Stimulated activated CD4-positive, alpha-beta T cell treated with anti-CD3 and anti-CD28 coated beads, Interleukin-1b, Interleukin-23, amount 100 ng/mL, for 1 hour (primary cell): Measurements from ENCODE around the gene TRAPPC8.
"Not testable (repeated sequence)": the region's sequence is repeated elsewhere in the genome, so short reads cannot be mapped to it uniquely, and the experiment has no call there.

Experiments used
- DNase-seq, 2 donors: peaks; one replicate each; pipeline ENCODE4 v3.0.0-alpha.2; 2020; ENCODE audit warnings: low read depth in 2 of 2

The TRAPPC8 gene

GRCh38 chr18:31857526-31858106 is 85.3 kb downstream of the TRAPPC8 start:
- no peak for DNase-seq

DNA sequence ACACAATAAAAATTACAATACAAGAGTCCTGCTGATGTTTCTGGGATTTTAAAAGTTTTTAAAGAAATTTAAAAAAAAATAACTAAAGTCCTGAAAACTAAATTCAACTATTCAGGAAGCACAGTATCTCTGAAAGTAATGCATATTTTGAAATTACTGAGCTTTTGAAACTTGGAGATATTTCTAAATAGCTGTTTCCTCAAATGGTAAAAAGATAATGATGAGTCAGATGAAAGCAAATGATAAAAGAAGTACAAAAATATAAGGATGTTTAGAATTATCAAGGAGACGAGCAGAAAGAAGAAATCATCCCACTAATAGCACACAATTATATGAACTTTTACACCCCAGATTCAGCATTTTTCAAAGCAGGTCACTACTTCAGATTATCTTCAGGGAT is 92.1 kb downstream of the TRAPPC8 start:
- no peak for DNase-seq

DNA sequence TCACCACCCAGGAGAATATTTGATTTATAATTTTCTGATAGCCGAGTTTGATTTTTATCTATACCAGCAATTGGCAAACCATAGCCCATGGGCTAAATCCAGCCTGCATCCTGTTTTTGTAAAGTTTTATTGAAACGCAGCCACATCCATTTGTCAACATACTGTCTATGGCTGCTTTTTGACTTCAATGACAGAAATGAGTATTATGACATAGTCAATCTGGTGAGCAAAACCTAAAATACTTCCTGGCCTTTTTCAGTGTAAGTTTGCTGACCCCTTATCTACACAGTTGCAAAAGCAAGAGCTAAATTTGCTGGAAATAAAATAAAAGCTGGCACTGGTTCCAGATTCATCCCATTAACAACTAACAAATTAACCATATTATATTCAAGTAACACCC is 102.4 kb downstream of the TRAPPC8 start:
- DNase-seq = no peak

GRCh38 chr18:31837879-31838278 is 105.0 kb downstream of the TRAPPC8 start:
- DNase-seq = no peak

DNA sequence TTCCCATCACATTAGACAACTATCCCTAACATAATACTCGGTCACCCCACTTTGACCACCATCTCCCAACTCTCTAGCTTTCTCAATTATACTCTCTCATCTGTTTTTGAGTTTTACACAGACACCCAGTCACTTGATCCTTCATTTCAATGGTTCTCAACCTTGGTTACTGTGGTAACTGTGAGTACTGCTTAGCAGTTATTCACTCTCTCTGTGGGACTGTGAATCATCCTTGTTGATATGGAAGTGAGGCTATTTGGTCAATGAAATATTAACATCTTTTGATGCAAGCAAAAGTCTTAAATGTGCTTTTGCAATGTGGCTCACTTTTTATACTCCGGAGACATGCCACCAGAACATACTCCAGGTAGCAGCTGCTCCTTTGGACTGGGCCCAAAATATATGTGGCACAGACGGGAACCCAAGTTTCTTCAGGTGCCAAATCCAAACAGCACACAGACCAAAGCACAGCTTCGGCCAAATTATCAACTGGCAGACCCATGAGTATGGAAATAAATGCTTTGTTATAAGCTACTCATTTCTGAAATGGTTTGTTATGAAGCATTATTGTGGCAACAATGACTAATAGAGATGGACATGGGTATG is 107.3 kb downstream of the TRAPPC8 start:
- no peak for DNase-seq

DNA sequence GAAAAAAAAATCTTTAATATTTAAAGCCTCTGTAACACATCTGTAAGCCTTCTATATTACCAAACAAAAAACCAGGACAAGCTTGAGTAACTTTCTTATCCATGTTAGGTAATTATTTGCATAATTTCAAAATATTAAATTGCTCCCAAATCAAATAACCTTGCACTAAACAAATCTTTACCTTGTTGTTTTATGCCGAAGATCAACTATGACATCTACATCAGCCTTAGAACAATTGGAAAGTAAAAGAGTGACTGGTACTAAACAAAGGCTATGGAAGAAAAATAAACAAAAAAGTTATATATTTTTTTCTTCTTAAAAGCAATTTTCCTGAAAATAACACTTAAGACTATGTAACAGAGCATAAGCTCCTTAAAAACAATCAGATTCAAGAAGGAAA is 111.0 kb downstream of the TRAPPC8 start:
- DNase-seq = no peak

DNA sequence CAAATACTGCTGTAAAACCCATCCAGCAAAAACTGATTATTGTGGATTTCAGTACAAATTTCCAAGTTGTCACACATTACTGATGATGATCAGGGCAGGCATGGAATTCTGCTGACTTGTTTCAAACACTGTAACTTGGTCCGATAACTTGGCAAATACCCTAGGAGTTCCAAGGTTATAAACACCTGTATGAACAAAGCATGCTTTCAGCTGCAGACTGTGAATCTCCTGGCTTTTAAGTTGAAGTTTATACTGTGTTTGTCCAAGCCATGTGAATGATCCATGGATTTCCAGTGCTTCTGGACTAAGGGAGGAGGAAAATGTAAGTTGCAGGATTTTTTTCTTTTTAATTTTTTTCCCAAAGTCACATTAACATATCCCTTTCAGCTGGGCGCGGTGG is 112.2 kb downstream of the TRAPPC8 start:
- no peak for DNase-seq

- no peak for DNase-seq
These were observed 114.3 kb downstream of the TRAPPC8 start for GRCh38 chr18:31828613-31829012.

GRCh38 chr18:31826673-31827325 is 116.1 kb downstream of the TRAPPC8 start:
- DNase-seq = not testable (repeated sequence)

DNA sequence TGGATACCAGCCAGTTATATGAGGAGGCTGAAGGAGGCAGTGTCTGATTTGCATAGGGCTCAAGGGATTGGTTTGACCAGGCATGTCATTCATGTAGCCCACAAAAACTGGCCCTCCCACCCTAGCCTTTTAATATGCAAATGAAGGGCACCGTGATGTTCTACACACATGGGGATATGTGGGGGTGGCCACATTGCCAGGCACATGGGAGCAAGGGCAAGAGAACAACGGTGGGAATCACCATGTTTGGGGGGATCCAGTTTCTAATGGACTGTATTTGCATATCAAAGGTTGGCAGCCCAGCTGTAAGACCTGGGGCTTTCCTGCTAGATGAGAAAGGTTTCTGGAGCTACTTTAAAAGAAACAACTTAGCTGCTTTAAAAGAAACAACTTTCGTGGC is 117.2 kb downstream of the TRAPPC8 start:
- DNase-seq = no peak

DNA sequence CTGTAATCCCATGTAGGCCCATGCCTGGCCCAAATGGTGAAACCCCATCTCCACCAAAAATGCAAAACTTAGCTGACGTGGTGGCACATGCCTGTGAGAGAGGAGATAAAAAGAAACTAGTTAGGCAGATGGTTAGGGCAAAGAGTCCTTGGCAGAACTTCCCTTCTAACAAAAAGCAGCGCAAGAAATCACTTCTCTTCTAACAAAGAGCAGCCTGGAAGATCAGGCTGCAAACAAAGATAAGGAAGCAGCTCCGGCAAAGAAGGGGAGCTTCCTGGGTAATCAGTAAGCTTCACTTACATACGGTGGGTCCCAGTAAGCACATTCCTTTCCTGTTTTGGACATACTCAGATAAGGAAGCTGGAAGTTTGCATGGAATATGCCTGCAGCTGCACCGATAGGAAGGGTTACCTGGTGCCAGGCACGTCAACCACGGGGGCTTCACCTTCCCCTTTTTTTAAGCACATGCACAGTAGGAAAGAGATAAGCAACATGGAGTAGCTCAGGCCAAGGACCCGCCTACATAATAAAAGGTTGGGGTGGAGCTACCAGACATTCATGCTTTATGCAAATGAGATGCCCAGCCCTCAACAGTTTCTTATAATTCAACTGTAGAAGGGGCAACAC is 121.3 kb downstream of the TRAPPC8 start:
- no peak for DNase-seq

DNA sequence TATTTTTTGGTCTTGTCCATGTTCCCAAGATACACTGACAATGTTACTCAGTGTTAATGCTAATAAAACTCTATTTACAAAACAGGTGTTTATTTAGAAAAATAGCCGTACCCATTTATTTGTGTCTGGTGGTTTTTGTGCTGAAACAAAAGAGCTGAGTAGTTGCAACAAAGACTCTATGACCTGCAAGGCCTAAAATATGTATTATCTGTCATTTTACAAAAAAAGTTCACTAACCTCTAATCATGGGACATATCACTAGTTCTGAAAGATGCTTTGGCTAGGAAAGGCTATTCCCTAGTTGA is 123.1 kb downstream of the TRAPPC8 start:
- no peak for DNase-seq

DNA sequence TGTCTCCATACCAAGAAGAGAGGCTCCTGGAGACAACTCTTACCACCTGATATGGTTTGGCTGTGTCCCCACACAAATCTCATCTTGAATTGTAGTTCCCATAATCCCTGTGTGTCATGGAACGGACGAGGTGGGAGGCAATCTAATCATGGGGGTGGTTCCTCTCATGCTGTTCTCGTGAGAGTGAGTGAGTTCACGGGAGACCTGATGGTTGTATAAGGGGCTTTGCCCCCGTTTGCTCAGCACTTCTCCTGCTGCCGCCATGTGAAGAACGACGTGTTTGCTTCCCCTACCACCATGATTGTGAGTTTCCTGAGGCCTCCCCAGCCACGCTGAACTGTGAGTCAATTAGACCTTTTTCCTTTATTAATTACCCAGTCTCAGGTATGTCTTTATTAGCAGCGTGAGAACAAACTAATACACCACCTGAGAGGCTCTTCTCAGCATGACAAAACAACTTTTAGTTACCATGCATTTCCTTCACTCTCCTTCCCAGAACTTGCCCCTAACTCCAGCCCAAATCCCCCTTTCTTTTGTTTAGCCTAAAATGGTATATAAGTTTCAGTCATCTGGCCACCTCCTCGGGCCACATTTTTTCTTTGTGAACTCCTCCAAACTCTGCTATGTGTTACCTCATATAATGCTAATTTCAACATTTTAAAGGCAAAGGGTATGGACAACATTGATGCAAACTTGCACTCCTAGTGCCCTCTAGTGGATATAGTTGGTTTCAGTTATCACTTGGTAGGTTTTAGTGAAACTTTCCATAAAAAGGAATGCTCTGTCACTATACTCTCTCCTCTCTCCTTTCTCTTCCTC is 123.6 kb downstream of the TRAPPC8 start:
- DNase-seq = no peak

DNA sequence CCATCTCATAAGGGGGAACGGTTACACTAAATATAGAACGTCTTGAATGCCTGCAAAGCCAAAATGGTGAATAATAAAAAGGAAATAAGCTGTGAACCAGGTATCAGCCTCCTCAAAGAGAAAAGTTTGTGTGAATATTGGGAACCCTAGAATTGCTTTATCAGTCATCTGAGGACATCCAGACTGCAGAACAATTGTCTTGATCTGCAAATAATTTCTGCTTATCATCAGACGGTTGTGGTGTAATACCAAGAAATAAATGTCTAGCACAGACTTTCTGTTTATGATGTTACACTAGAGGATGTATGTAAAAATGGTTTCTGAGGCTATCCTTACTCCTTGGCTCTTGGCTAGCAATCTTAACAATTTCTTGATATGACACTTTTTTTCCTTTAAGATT is 128.8 kb downstream of the TRAPPC8 start:
- DNase-seq = no peak

- DNase-seq = not testable (repeated sequence)
These were observed 132.4 kb downstream of the TRAPPC8 start for GRCh38 chr18:31810336-31811130.

DNA sequence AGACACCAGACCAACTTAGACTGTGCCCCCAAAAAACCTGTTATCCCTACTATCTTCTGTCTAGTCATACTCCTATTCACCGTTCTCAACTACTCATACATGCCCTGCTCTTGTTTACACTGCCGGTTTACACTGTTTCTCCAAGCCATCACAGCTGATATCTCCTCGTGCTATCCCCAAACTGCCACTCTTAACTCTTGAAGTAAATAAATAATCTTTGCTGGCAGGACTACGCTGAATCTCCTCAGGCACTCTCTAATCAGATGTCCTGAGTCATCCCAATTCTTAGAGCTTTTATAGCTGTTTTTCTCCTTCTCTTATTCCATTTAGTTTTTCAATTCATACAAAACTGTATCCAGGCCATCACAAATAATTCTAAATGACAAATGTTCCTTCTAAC is 133.9 kb downstream of the TRAPPC8 start:
- not testable (repeated sequence) for DNase-seq

GRCh38 chr18:31801078-31801477 is 141.8 kb downstream of the TRAPPC8 start:
- DNase-seq = no peak

DNA sequence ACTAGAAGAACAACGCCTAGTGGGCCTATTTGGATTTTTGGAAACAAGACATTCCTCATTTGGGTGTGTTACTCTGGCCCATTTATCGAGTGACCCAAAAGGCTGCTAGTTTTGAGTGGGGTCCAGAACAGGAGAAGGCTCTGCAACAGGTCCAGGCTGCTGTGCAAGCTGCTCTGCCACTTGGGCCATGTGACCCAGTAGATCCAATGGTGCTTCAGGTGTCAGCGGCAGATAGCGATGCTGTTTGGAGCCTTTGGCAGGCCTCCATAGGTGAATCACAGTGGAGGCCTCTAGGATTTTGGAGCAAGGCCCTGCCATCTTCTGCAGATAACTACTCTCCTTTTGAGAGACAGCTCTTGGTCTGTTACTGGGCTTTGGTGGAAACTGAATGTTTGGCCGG is 143.7 kb downstream of the TRAPPC8 start:
- not testable (repeated sequence) for DNase-seq

GRCh38 chr18:31798399-31798798 is 144.5 kb downstream of the TRAPPC8 start:
- DNase-seq = no peak

DNA sequence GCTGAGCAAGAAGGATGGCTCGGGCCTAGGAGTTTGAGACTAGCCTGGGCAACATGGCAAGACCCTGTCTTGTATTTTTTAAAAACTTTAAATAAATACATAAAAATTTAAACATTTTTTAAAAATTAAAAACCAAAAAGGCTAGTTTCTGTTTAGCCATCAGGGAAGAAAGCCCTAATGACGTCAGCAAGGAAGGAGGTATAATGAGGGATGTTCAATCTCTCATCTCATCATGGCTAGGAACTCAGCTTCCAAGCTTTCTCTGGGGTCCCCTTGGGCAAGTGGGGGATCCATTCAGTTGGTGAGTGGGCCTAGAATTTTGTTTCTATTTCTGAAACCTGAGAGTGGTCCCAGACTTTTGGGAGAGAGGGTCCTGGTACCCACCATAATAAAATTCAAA is 147.2 kb downstream of the TRAPPC8 start:
- no peak for DNase-seq

- no peak for DNase-seq
These were observed 149.4 kb downstream of the TRAPPC8 start for GRCh38 chr18:31793531-31793930.

GRCh38 chr18:31792580-31792911 is 150.4 kb downstream of the TRAPPC8 start:
- no peak for DNase-seq
